GM19438 (cell line): ENCODE measurements around the gene MYL11.
"Not testable (repeated sequence)": the region's sequence is repeated elsewhere in the genome, so short reads cannot be mapped to it uniquely, and the experiment has no call there.

Experiments used
- ATAC-seq: cut with Tn5 transposase; IDR thresholded peaks from one replicate; pipeline ENCODE4 v1.9.1; 2021; ENCODE audit warnings: low read depth; ENCODE audit not compliant: unreplicated experiment

Gene MYL11

GRCh38 chr16:30374538-30374937, at the start of gene MYL11:
MYL11 (plus strand) TSS chr16:30374802; CDS start chr16:30374858, 56 bp downstream.
- ATAC-seq, result no peak

GRCh38 chr16:30334473-30334989, 40.1 kb upstream of the MYL11 start:
- ATAC-seq, result peak; percentile 81

GRCh38 chr16:30335028-30335597, 39.5 kb upstream of the MYL11 start:
- ATAC-seq, result peak; percentile 61

GRCh38 chr16:30335598-30336474, 38.8 kb upstream of the MYL11 start:
- ATAC-seq, result peak; percentile 13

- ATAC-seq, result not testable (repeated sequence)
Measured at GRCh38 chr16:30337964-30338357, 36.6 kb upstream of the MYL11 start.

- ATAC-seq, result not testable (repeated sequence)
Measured at GRCh38 chr16:30338715-30339114, 35.9 kb upstream of the MYL11 start.

- ATAC-seq, result no peak
Measured at GRCh38 chr16:30340621-30341020, 34.0 kb upstream of the MYL11 start.

GRCh38 chr16:30341971-30342370, 32.6 kb upstream of the MYL11 start:
- not testable (repeated sequence) for ATAC-seq

- ATAC-seq, result no peak
Measured at GRCh38 chr16:30342751-30343490, 31.7 kb upstream of the MYL11 start.

- ATAC-seq, result not testable (repeated sequence)
Measured at GRCh38 chr16:30343491-30343820, 31.1 kb upstream of the MYL11 start.

GRCh38 chr16:30346286-30346685, 28.3 kb upstream of the MYL11 start:
- no peak for ATAC-seq

GRCh38 chr16:30348113-30348512, 26.5 kb upstream of the MYL11 start:
- no peak for ATAC-seq

GRCh38 chr16:30348929-30349328, 25.7 kb upstream of the MYL11 start:
- ATAC-seq, result no peak

GRCh38 chr16:30349675-30350074, 24.9 kb upstream of the MYL11 start:
- ATAC-seq, result no peak

- ATAC-seq, result no peak
Measured at GRCh38 chr16:30350134-30350871, 24.3 kb upstream of the MYL11 start.

- no peak for ATAC-seq
Measured at GRCh38 chr16:30351001-30351441, 23.6 kb upstream of the MYL11 start.

- no peak for ATAC-seq
Measured at GRCh38 chr16:30351586-30352419, 22.8 kb upstream of the MYL11 start.

- no peak for ATAC-seq
Measured at GRCh38 chr16:30352488-30353401, 21.9 kb upstream of the MYL11 start.
